Measurements from ENCODE around the gene CIDEA. TPM values are rescaled to one million over a fixed set of nuclear protein-coding genes. Genes with fewer than 3 reads are reported as not detected.

The CIDEA gene
- total RNA-seq, 4 donors from 2014 or later, result 8.8 to 43.6 (median 30.5) TPM

DNA sequence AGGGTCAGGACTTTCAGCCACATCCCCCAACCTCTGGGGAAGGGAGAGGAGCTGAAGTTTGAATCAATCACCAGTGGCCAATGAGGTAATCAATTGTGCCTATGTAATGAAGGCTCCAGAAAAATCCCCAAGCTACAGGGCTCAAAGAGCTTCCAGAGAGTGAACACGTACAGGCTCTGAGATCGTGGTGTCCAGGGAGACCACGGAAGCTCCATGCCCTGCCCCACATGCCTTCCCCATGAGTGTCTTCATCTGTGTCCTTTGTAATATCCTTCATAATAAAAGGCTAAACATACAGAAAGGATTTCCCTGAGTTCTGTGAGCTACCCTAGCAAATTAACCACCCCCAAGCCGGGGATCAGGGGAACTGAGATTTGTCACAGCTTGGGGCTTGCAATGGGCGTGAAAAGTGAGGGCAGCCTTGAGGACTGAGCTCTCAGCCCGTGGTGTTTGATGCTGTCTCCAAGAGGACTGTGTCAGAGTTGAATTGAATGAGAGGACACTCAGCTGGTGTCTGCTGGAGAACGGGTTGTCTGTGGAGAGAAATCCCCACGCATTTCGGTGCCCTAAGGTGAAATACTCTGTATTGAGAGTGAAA lies 28.4 kb downstream of the CIDEA start:
- 75 to 76% methylated on average over 9 of the region's 9 CpGs for WGBS, 2 donors
- intact Hi-C loops (cut with DNase I; ENCODE audit: low total_unique reads), result loop anchor here (5.0 kb wide), 1 partner anchor 915 kb away; no protein-coding TSS in a partner anchor
- no peak for DNase-seq (ENCODE audit: low spot score in 2 of 2)
- no peak overlapping the region for H3K4me3 ChIP-seq (ENCODE audit: low read depth, poor library complexity, severe bottlenecking)
- no peak for TF ChIP-seq POLR2A (IDR thresholded peaks at IDR 0.05)
- TF ChIP-seq, protein P1, sequence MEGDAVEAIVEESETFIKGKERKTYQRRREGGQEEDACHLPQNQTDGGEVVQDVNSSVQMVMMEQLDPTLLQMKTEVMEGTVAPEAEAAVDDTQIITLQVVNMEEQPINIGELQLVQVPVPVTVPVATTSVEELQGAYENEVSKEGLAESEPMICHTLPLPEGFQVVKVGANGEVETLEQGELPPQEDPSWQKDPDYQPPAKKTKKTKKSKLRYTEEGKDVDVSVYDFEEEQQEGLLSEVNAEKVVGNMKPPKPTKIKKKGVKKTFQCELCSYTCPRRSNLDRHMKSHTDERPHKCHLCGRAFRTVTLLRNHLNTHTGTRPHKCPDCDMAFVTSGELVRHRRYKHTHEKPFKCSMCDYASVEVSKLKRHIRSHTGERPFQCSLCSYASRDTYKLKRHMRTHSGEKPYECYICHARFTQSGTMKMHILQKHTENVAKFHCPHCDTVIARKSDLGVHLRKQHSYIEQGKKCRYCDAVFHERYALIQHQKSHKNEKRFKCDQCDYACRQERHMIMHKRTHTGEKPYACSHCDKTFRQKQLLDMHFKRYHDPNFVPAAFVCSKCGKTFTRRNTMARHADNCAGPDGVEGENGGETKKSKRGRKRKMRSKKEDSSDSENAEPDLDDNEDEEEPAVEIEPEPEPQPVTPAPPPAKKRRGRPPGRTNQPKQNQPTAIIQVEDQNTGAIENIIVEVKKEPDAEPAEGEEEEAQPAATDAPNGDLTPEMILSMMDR (IDR thresholded peaks at IDR 0.05), result no peak

DNA sequence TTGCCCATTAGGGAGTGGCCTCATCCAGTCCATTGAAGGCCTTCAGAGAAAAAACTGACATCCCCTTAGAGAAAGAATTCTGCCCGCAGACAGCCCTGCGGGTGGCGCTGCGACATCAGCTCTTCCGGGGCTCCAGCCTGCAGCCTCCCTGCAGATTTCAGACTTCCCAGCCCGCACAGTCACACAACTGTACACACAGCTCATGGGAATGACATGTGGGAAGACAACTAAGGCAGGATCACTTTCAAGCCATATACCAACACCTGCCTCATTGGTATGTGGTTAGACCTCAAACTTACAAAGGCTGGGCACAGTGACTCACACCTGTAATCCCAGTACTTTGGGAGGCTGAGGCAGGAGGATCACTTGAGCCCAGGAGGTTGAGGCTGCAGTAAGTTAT lies 29.1 kb downstream of the CIDEA start:
- WGBS, 2 donors, result 72 to 80% methylated on average over 6 of the region's 6 CpGs
- H3K4me3 ChIP-seq (ENCODE audit: low read depth, poor library complexity, severe bottlenecking), result no peak overlapping the region
- DNase-seq (ENCODE audit: low spot score in 2 of 2), result no peak
- intact Hi-C loops (cut with DNase I; ENCODE audit: low total_unique reads), result loop anchor here (5.0 kb wide), 1 partner anchor 914 kb away; no protein-coding TSS in a partner anchor
- TF ChIP-seq, protein P1 (IDR thresholded peaks at IDR 0.05), result no peak
- TF ChIP-seq POLR2A (IDR thresholded peaks at IDR 0.05), result no peak

DNA sequence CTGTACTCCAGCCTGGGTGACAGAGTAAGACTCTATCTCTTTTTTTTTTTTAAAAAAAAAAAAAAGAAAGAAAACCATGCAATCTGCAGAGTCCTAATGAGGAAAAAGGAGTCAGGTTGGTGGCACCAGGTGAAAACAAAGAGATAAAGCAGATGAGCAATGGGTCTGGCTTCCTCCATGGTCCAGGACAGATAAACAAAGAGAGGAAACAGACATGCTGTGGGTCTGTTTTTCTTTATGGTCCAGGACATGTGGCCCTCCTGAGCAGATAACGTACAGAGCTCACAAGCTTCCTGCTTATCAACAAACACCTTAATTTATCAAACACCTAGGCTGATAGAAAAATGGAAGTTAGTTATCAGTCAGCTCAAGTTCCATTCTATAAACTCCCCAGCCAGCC lies 29.5 kb downstream of the CIDEA start:
- TF ChIP-seq POLR2A (IDR thresholded peaks at IDR 0.05), result no peak
- TF ChIP-seq, protein P1 (IDR thresholded peaks at IDR 0.05), result no peak
- no peak for DNase-seq (ENCODE audit: low spot score in 2 of 2)
- no peak overlapping the region for H3K4me3 ChIP-seq (ENCODE audit: low read depth, poor library complexity, severe bottlenecking)
- intact Hi-C loops (cut with DNase I; ENCODE audit: low total_unique reads), result loop anchor here (5.0 kb wide), 1 partner anchor 914 kb away; no protein-coding TSS in a partner anchor
- WGBS, 2 donors, result 72 to 96% methylated on average over 1 of the region's 1 CpG

DNA sequence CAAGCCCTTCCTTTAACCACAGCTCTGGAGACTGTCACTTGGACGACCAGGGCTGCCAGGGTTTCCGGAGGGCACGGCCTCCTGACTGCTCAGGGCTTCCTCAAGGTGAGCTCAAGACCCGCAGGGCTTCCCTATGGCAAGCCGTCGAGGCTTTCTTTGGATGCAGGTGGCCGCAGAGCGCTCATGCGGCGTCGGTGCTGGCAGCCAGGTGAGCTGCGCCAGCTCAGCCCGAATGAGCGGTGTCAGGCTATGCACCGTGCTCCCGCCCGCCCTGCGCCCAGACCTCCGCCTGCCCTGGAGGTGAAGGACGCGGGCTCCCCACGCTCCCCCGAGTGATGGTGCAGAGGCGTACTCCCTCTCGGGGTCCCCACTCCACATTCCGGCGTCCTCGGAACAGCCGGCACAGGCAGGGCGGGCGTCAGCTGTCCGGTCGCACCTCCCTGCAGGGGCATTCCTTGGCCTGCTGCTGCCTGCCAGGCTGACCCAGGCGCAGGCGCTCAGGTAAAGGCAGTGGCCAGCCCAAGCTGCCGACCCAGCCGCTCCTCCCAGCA lies 33.0 kb downstream of the CIDEA start:
- intact Hi-C loops (cut with DNase I; ENCODE audit: low total_unique reads), result no loop called here
- no peak for DNase-seq (ENCODE audit: low spot score in 2 of 2)
- H3K4me3 ChIP-seq (ENCODE audit: low read depth, poor library complexity, severe bottlenecking), result no peak overlapping the region
- TF ChIP-seq, protein P1 (IDR thresholded peaks at IDR 0.05), result no peak
- TF ChIP-seq POLR2A (IDR thresholded peaks at IDR 0.05), result no peak
- whole genome bisulfite sequencing, 2 donors, result 28 to 46% methylated on average over 4 to 28 of the region's 37 CpGs

DNA sequence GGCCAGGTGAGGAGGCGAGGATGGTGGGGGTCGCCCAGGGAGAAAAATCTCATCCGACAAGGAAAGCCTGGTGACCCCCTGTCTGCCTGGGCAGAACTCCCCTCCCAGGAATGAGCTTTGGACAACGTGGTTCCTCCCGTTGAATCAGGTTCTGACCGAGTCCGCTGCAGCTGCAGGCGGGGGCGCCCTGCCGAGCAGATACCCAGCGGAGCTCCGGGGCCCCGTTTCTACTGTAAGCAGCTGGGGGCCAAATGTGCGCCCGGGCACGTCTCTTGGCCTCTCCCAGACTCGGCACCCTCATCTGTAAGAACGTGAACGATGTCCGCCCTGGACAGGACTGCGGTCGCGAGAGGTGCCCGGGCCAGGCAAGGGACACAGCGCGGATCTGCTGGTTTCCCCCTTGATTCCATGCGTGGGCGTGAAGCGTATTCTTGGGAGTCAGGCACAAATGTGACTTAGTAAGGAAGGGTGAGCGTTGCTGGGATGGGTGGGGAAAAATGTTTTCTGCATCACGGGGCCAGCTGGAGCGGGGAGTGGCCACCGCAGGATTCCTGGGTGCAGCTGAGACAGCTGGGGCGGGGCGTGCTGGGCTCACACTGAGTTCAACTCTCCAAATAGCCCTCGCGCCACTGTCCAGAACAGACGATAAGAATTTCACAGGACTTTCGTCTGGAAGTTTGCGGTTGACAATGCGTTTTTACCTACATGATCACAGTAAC lies 33.7 kb downstream of the CIDEA start:
- H3K4me3 ChIP-seq (ENCODE audit: low read depth, poor library complexity, severe bottlenecking), result no peak overlapping the region
- DNase-seq (ENCODE audit: low spot score in 2 of 2), result peak; percentile 76 to 95
- TF ChIP-seq, protein P1 (IDR thresholded peaks at IDR 0.05), result no peak
- TF ChIP-seq POLR2A (IDR thresholded peaks at IDR 0.05), result no peak
- WGBS, 2 donors, result 2 to 3% methylated on average over 19 to 41 of the region's 41 CpGs
- intact Hi-C loops (cut with DNase I; ENCODE audit: low total_unique reads), result no loop called here

All from lower leg skin (tissue), 4 donors.